HepG2 (cell line): ENCODE measurements around the gene OVOL2. TPM values are rescaled to one million over a fixed set of nuclear protein-coding genes. Genes with fewer than 3 reads are reported as not detected.
A peak's percentile ranks its signal among the peaks of the same experiment; 100 is the strongest.

ENCODE experiments used
- CBX1 ChIP-seq: IDR thresholded peaks from one replicate; pipeline ENCODE4 v1.6.1; 2016; ENCODE audit warnings: antibody characterized with exemption, low read depth
- DPF2 ChIP-seq: sonication (generic); formaldehyde crosslinking; IDR thresholded peaks from 2 replicates; pipeline ENCODE4 v1.4.0; 2020; ENCODE audit warnings: mild to moderate bottlenecking, low read depth, missing genetic modification reagents, borderline replicate concordance
- FOXA1 ChIP-seq, 2 experiments: fragments of 450-650 bp in 1 of 2; sonication (generic) in 1 of 2; formaldehyde crosslinking in 1 of 2; IDR thresholded peaks; 2 replicates each; pipeline versions ENCODE4 v1.4.0 to v1.6.1; 2016 to 2020; ENCODE audit warnings: missing genetic modification reagents in 1 of 2
- GATAD2A ChIP-seq: IDR thresholded peaks from 2 replicates; pipeline ENCODE4 v1.6.1; 2016
- SOX13 ChIP-seq, 3 experiments: fragments of 450-650 bp in 1 of 3; sonication (generic) in 1 of 3; formaldehyde crosslinking in 1 of 3; IDR thresholded peaks in 2 of 3; conservative IDR thresholded peaks in 1 of 3; 2 replicates each; pipeline versions ENCODE4 v1.5.0 to v1.6.1; 2016 to 2020; ENCODE audit warnings: antibody characterized with exemption in 1 of 3, mild to moderate bottlenecking in 1 of 3, missing compliant biosample characterization in 1 of 3, missing genetic modification reagents in 1 of 3, moderate library complexity in 1 of 3
- U2AF1 ChIP-seq: fragments of 200-400 bp; formaldehyde crosslinking; optimal IDR thresholded peaks from 2 replicates; pipeline ENCODE3; 2017; ENCODE audit warnings: mild to moderate bottlenecking, low read depth, low read length
- YY1 ChIP-seq: IDR thresholded peaks from 2 replicates; pipeline ENCODE4 v1.6.1; 2011; ENCODE audit warnings: low read length, low read depth, moderate library complexity, mild to moderate bottlenecking; ENCODE audit not compliant: insufficient read depth, insufficient replicate concordance
- ZFAT ChIP-seq: sonication (generic); formaldehyde crosslinking; conservative IDR thresholded peaks from 2 replicates; pipeline ENCODE4 v1.8.1; 2023; ENCODE audit warnings: missing genetic modification reagents, inconsistent platforms
- ZNF230 ChIP-seq: sonication (generic); formaldehyde crosslinking; IDR thresholded peaks from 2 replicates; pipeline ENCODE4 v1.4.0; 2020; ENCODE audit warnings: mild to moderate bottlenecking, missing genetic modification reagents
- ZNF253 ChIP-seq: sonication (generic); formaldehyde crosslinking; IDR thresholded peaks from 2 replicates; pipeline ENCODE4 v1.8.0; 2022; ENCODE audit warnings: mild to moderate bottlenecking, missing genetic modification reagents, borderline replicate concordance
- ZNF263 ChIP-seq: sonication (generic); formaldehyde crosslinking; IDR thresholded peaks from 2 replicates; pipeline ENCODE4 v1.4.0; 2020; ENCODE audit warnings: missing genetic modification reagents
- ZNF432 ChIP-seq: sonication (generic); formaldehyde crosslinking; IDR thresholded peaks from 2 replicates; pipeline ENCODE4 v1.5.0; 2020; ENCODE audit warnings: missing genetic modification reagents, mild to moderate bottlenecking, borderline replicate concordance
- ZNF563 ChIP-seq: sonication (generic); formaldehyde crosslinking; IDR thresholded peaks from 2 replicates; pipeline ENCODE4 v1.8.0; 2022; ENCODE audit warnings: mild to moderate bottlenecking, moderate library complexity, missing genetic modification reagents
- ZNF660 ChIP-seq: sonication (generic); formaldehyde crosslinking; IDR thresholded peaks from 2 replicates; pipeline ENCODE4 v1.5.1; 2020; ENCODE audit warnings: mild to moderate bottlenecking, low read depth, missing genetic modification reagents, borderline replicate concordance
- ZNF713 ChIP-seq: sonication (generic); formaldehyde crosslinking; IDR thresholded peaks from 2 replicates; pipeline ENCODE4 v1.4.0; 2020; ENCODE audit warnings: mild to moderate bottlenecking, missing genetic modification reagents
- ZNF724P ChIP-seq: sonication (generic); formaldehyde crosslinking; IDR thresholded peaks from 2 replicates; pipeline ENCODE4 v1.8.0; 2022; ENCODE audit warnings: missing genetic modification reagents, borderline replicate concordance
- ZSCAN30 ChIP-seq: sonication (generic); formaldehyde crosslinking; IDR thresholded peaks from 2 replicates; pipeline ENCODE4 v1.5.0; 2020; ENCODE audit warnings: mild to moderate bottlenecking, missing genetic modification reagents
- polyA plus RNA-seq, 8 experiments: library from polyadenylated mRNA; depleted of rRNA in 3 of 8; stranded (reverse) in 7 of 8; unstranded in 1 of 8; fragments of >200 nt; fragmentation: Illumina TruSeq in 4 of 8; extraction: Trizol in 4 of 8; gene quantifications; 2 replicates each; pipeline versions ENCODE4 v1.2.1 to v1.2.3, GENCODE V29; 2011 to 2016; ENCODE audit warnings: low read depth in 4 of 8, missing spikeins in 1 of 8, mixed read lengths in 1 of 8; ENCODE audit not compliant: insufficient read depth in 1 of 8
- total RNA-seq, 5 experiments: library from RNA; depleted of rRNA; stranded (reverse); fragments of >200 nt; fragmentation: Illumina TruSeq; extraction: Trizol; gene quantifications; 2 replicates each; pipeline ENCODE4 v1.2.3, GENCODE V29; 2016; ENCODE audit warnings: low read depth in 1 of 5
- TF ChIP-seq, protein P1 (sequence below): sonication (generic); formaldehyde crosslinking; IDR thresholded peaks from 2 replicates; pipeline ENCODE4 v1.4.0; 2020; ENCODE audit warnings: mild to moderate bottlenecking, missing genetic modification reagents, borderline replicate concordance
- TF ChIP-seq, protein P2 (sequence below): sonication (generic); formaldehyde crosslinking; IDR thresholded peaks from 2 replicates; pipeline ENCODE4 v1.8.0; 2022; ENCODE audit warnings: low read depth, missing genetic modification reagents
- TF ChIP-seq, protein P3 (sequence below): sonication (generic); formaldehyde crosslinking; conservative IDR thresholded peaks from 2 replicates; pipeline ENCODE4 v1.4.0; 2020; ENCODE audit warnings: missing genetic modification reagents
- TF ChIP-seq, protein P4 (sequence below): sonication (generic); formaldehyde crosslinking; IDR thresholded peaks from 2 replicates; pipeline ENCODE4 v1.4.0; 2020; ENCODE audit warnings: mild to moderate bottlenecking, missing genetic modification reagents

The OVOL2 gene
- total and polyA plus RNA-seq, 2 of the 13 experiments (the other 11 are each of a cell fraction or from before 2014, with no cell fraction given): 0.20 to 0.31 TPM

DNA sequence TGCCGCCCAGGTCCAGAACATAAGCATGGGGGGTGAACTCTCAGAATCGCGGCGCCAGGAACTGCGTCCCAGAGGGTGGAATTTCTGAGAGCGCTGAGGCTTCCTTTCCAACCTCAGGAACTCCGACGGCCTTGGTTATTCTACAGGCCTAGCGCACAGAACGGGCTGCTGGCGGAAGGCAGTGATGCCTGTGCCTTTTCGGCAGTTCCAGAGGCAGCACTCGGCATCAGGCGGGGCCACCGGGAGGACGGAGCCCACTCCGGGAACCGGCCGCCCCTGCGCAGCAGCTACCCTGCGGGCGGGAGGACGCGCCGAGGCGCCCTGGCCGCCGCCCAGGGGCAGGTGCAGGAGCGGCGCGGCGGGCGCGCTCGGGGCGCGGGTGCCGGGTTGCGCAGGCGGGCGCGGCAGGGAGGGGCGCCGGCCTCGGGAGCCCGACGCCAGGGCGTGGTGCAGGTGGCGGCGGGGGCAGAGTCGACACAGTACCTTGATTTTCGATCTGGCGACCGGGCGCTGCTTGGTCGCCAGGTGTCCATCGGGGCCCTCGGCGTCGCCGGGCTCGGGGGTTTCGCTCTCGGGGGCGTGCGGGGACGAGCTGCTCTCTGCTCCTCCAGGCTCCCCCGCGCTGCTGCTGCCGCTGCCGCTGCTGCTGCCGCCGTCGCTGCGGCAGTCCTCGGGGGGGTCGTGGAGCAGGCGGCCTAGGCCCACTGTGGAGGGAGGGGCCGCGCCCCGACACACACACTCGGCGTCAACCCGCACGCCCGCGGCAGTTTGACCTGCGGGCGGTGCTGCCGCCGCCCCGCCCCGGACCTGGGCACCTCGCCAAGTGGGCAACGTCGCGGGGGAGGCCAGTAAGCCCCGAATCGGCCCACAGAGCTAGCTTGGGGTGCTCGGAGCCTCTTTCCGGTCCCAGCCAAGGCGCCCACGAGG is 1.3 kb downstream of the OVOL2 start (continued):
- TF ChIP-seq, protein P1, sequence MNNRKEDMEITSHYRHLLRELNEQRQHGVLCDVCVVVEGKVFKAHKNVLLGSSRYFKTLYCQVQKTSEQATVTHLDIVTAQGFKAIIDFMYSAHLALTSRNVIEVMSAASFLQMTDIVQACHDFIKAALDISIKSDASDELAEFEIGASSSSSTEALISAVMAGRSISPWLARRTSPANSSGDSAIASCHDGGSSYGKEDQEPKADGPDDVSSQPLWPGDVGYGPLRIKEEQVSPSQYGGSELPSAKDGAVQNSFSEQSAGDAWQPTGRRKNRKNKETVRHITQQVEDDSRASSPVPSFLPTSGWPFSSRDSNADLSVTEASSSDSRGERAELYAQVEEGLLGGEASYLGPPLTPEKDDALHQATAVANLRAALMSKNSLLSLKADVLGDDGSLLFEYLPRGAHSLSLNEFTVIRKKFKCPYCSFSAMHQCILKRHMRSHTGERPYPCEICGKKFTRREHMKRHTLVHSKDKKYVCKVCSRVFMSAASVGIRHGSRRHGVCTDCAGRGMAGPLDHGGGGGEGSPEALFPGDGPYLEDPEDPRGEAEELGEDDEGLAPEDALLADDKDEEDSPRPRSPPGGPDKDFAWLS (CRISPR knock-in tag): no peak
- TF ChIP-seq DPF2 (CRISPR knock-in tag) (no peak), ZNF713 (CRISPR knock-in tag) (no peak), ZNF230 (CRISPR knock-in tag) (peak; percentile 51; the same call in 1 of the 2 replicates), ZNF432 (CRISPR knock-in tag) (no peak), YY1 (no peak), ZSCAN30 (no peak), U2AF1 (no peak), ZNF563 (CRISPR knock-in tag) (peak; percentile 51; the same call in 1 of the 2 replicates), ZFAT (CRISPR knock-in tag) (no peak), ZNF253 (CRISPR knock-in tag) (no peak), ZNF724P (CRISPR knock-in tag) (peak; percentile 22; the same call in 1 of the 2 replicates), GATAD2A (CRISPR knock-in tag) (no peak), SOX13 (IDR thresholded peaks at IDR 0.05) (no peak), SOX13 (CRISPR knock-in tag; conservative IDR thresholded peaks at IDR 0.05 in 1 of 2, IDR thresholded peaks at IDR 0.05 in 1 of 2) (no peak), ZNF263 (CRISPR knock-in tag) (peak; percentile 65), FOXA1 (IDR thresholded peaks at IDR 0.05) (no peak), FOXA1 (CRISPR knock-in tag; IDR thresholded peaks at IDR 0.05) (no peak), CBX1 (no peak), ZNF660 (CRISPR knock-in tag) (no peak)
- TF ChIP-seq, protein P2, sequence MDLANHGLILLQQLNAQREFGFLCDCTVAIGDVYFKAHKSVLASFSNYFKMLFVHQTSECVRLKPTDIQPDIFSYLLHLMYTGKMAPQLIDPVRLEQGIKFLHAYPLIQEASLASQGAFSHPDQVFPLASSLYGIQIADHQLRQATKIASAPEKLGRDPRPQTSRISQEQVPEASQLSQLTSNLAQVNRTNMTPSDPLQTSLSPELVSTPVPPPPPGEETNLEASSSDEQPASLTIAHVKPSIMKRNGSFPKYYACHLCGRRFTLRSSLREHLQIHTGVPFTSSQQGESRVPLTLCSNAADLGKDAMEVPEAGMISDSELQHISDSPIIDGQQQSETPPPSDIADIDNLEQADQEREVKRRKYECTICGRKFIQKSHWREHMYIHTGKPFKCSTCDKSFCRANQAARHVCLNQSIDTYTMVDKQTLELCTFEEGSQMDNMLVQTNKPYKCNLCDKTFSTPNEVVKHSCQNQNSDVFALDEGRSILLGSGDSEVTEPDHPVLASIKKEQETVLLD: no peak
- TF ChIP-seq, protein P3, sequence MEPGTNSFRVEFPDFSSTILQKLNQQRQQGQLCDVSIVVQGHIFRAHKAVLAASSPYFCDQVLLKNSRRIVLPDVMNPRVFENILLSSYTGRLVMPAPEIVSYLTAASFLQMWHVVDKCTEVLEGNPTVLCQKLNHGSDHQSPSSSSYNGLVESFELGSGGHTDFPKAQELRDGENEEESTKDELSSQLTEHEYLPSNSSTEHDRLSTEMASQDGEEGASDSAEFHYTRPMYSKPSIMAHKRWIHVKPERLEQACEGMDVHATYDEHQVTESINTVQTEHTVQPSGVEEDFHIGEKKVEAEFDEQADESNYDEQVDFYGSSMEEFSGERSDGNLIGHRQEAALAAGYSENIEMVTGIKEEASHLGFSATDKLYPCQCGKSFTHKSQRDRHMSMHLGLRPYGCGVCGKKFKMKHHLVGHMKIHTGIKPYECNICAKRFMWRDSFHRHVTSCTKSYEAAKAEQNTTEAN: no peak
- TF ChIP-seq, protein P4, sequence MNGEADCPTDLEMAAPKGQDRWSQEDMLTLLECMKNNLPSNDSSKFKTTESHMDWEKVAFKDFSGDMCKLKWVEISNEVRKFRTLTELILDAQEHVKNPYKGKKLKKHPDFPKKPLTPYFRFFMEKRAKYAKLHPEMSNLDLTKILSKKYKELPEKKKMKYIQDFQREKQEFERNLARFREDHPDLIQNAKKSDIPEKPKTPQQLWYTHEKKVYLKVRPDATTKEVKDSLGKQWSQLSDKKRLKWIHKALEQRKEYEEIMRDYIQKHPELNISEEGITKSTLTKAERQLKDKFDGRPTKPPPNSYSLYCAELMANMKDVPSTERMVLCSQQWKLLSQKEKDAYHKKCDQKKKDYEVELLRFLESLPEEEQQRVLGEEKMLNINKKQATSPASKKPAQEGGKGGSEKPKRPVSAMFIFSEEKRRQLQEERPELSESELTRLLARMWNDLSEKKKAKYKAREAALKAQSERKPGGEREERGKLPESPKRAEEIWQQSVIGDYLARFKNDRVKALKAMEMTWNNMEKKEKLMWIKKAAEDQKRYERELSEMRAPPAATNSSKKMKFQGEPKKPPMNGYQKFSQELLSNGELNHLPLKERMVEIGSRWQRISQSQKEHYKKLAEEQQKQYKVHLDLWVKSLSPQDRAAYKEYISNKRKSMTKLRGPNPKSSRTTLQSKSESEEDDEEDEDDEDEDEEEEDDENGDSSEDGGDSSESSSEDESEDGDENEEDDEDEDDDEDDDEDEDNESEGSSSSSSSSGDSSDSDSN: 0 out of 2 replicates have a peak, but pooled peaks have one; percentile 17
